ENCODE data around the gene ZBBX. TPM values are rescaled to one million over a fixed set of nuclear protein-coding genes. Genes with fewer than 3 reads are reported as not detected.

Gene ZBBX
- total and polyA plus RNA-seq, 2 of the 8 experiments (the other 6 are each of a cell fraction or from before 2014, with no cell fraction given) = 0.17 to 0.84 TPM

DNA sequence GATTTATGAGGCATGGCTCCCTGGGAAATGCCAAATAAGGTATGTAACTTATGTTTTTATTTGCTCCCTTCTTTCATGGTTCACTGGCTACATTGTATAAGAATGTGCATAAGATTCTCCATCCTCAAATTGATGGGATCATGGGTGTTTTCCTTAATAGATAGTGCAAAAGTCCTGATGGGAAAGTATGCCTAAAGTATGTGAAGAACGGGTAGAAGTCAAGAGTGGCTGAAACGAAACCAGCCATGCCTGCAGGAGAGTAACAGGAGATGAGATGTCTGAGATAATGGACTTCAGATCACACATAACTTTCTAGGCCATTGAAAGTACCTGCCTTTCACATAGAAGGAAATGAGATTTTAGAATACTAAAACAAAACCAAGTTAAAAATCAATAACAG, 56.5 kb downstream of the ZBBX start:
- Histone ChIP-seq H3K9ac (replicated peaks in 1 of 4; ENCODE audit: extremely low read depth in 1 of 4, low read depth in 3 of 4, low read length in 3 of 4) (no peak overlapping the region), H3K9me3 (ENCODE audit: insufficient read depth in 2 of 2, low read depth in 1 of 2, low read length in 1 of 2) (no peaks in the 10 kb centered on the region), H2BK120ac (replicated peaks; ENCODE audit: low read depth, low read length) (no peak overlapping the region), H2AFZ (ENCODE audit: low read length) (no peak overlapping the region), H4K8ac (ENCODE audit: extremely low read depth, insufficient read depth, low read length) (no peak overlapping the region), H3K4me1 (replicated peaks in 1 of 4; ENCODE audit: control insufficient read depth in 3 of 4, insufficient read depth in 4 of 4, low read length in 3 of 4) (no peaks in the 10 kb centered on the region), H4K91ac (replicated peaks; ENCODE audit: insufficient read length, low read length) (no peak overlapping the region), H4K20me1 (replicated peaks in 1 of 2; ENCODE audit: control insufficient read depth in 1 of 2, insufficient read depth in 2 of 2, low read length in 2 of 2) (no peaks in the 10 kb centered on the region), H3K18ac (ENCODE audit: extremely low read depth, low read length) (no peak overlapping the region), H2AK5ac (ENCODE audit: low read depth, low read length) (no peak overlapping the region), H2BK5ac (ENCODE audit: low read depth, low read length) (no peak overlapping the region), H3K36me3 (ENCODE audit: control insufficient read depth in 2 of 4, insufficient read depth in 4 of 4, low read length in 3 of 4) (no peaks in the 10 kb centered on the region), H3K14ac (ENCODE audit: insufficient read length) (no peak overlapping the region), H3K4me3 (ENCODE audit: extremely low read depth in 1 of 4, insufficient read depth in 2 of 4, low read depth in 3 of 4, low read length in 4 of 4) (no peak overlapping the region), H3K23ac (ENCODE audit: insufficient read length) (no peak overlapping the region), H3K4me2 (ENCODE audit: insufficient read depth in 1 of 2, low read depth in 2 of 2, low read length in 2 of 2) (no peak overlapping the region), H3K79me2 (ENCODE audit: control insufficient read depth in 1 of 2, insufficient read depth in 2 of 2, low read length in 2 of 2) (no peaks in the 10 kb centered on the region), H3K27ac (ENCODE audit: low read depth, low read length) (no peak overlapping the region), H3K27me3 (replicated peaks in 1 of 4; ENCODE audit: control insufficient read depth in 3 of 4, extremely low read depth in 1 of 4, insufficient read depth in 3 of 4, low read length in 3 of 4) (no peaks in the 10 kb centered on the region), H3K56ac (replicated peaks; ENCODE audit: insufficient read length, low read depth, low read length) (no peak overlapping the region), H3K23me2 (ENCODE audit: low read depth, low read length) (no peaks in the 10 kb centered on the region), H3K4ac (replicated peaks; ENCODE audit: insufficient read length, low read depth, low read length) (no peak overlapping the region), H2BK15ac (ENCODE audit: low read length) (no peak overlapping the region), H2BK12ac (ENCODE audit: low read depth, low read length) (no peak overlapping the region), H2BK20ac (ENCODE audit: low read length) (no peak overlapping the region), H4K5ac (ENCODE audit: insufficient read length, low read depth, low read length) (no peak overlapping the region), H3K79me1 (ENCODE audit: low read depth, low read length) (no peaks in the 10 kb centered on the region)
- POLR2A ChIA-PET (ENCODE audit: partially characterized antibody) = no interaction called here
- no peak for FAIRE-seq
- 96% methylated on average over 2 of the region's 2 CpGs; no CpG with 5 or more reads in 1 of the 2 experiments for WGBS, 2 experiments (ENCODE audit: extremely low coverage in 1 of 2, insufficient coverage in 1 of 2, insufficient read length in 1 of 2, insufficient replicate concordance in 2 of 2, low coverage in 1 of 2, low lambda C conversion rate in 2 of 2, missing lambda C conversion rate in 1 of 2)
- no peak for DNase-seq (ENCODE audit: low read depth in 1 of 2, low spot score in 2 of 2)
- CTCF ChIA-PET (ENCODE audit: partially characterized antibody) = interaction anchor here (0.7 kb wide), 2 partner anchors 321 to 1278 kb away, joined by 3 read pairs; no protein-coding TSS in a partner anchor
- no peak for TF ChIP-seq SP1 (IDR thresholded peaks at IDR 0.05; ENCODE audit: low read depth, low read length)
